GM23338 (cell line): ENCODE measurements around the gene HOTAIR. TPM values are rescaled to one million over a fixed set of nuclear protein-coding genes. Genes with fewer than 3 reads are reported as not detected.

Source experiments
- ATAC-seq: fragments of 200-7000 bp; cut with Tn5 transposase; 3 replicates; pipeline ENCODE4 v1.9.1; 2020
- DNase-seq: peaks from one replicate; pipeline ENCODE4 v3.0.0-alpha.2; 2015; ENCODE audit warnings: low spot score
- H2AFZ ChIP-seq: fragments of 200-600 bp; sonication (generic); 2 replicates; pipeline ENCODE4 v1.8.0; 2016; ENCODE audit warnings: antibody characterized with exemption, mild to moderate bottlenecking, moderate library complexity
- H3F3A ChIP-seq: fragments of 200-600 bp; sonication (generic); replicated peaks from 2 replicates; pipeline ENCODE4 v1.8.0; 2017; ENCODE audit warnings: antibody characterized with exemption, mixed run types, low read depth
- H3K27ac ChIP-seq: fragments of 200-600 bp; sonication (generic); 2 replicates; pipeline ENCODE4 v1.6.1; 2016; ENCODE audit warnings: low read depth
- H3K27me3 ChIP-seq: fragments of 200-600 bp; sonication (generic); 2 replicates; pipeline ENCODE4 v1.8.0; 2016; ENCODE audit warnings: mild to moderate bottlenecking, mixed run types, moderate library complexity; ENCODE audit not compliant: insufficient read depth
- H3K36me3 ChIP-seq: fragments of 200-600 bp; sonication (generic); 2 replicates; pipeline ENCODE4 v1.8.0; 2016; ENCODE audit warnings: mild to moderate bottlenecking; ENCODE audit not compliant: insufficient read depth
- H3K4me1 ChIP-seq: fragments of 200-600 bp; sonication (generic); 2 replicates; pipeline ENCODE4 v1.8.0; 2016; ENCODE audit warnings: mild to moderate bottlenecking, moderate library complexity; ENCODE audit not compliant: insufficient read depth
- H3K4me2 ChIP-seq: fragments of 200-600 bp; sonication (generic); 2 replicates; pipeline ENCODE4 v1.7.1; 2017; ENCODE audit warnings: mixed run types
- H3K4me3 ChIP-seq: fragments of 200-600 bp; sonication (generic); 2 replicates; pipeline ENCODE4 v1.6.1; 2016; ENCODE audit warnings: mixed run types
- H3K79me2 ChIP-seq: fragments of 200-600 bp; sonication (generic); replicated peaks from 2 replicates; pipeline ENCODE4 v1.8.0; 2017; ENCODE audit warnings: mild to moderate bottlenecking; ENCODE audit not compliant: insufficient read depth
- H3K9me2 ChIP-seq: fragments of 200-600 bp; sonication (generic); 2 replicates; pipeline ENCODE4 v1.8.0; 2017; ENCODE audit not compliant: insufficient read depth
- H4K20me1 ChIP-seq: fragments of 200-600 bp; sonication (generic); replicated peaks from 2 replicates; pipeline ENCODE4 v1.8.0; 2017; ENCODE audit warnings: mild to moderate bottlenecking; ENCODE audit not compliant: insufficient read depth
- H3K27ac Mint-ChIP-seq: 2 replicates; pipeline ENCODE4 v1.8.0; 2020; ENCODE audit warnings: inconsistent platforms, mild to moderate bottlenecking, moderate library complexity, mixed read lengths
- H3K27me3 Mint-ChIP-seq: 3 replicates; pipeline ENCODE4 v1.8.0; 2022; ENCODE audit warnings: low read depth, mild to moderate bottlenecking, moderate library complexity, mixed read lengths, inconsistent platforms; ENCODE audit not compliant: insufficient read depth, poor library complexity
- H3K36me3 Mint-ChIP-seq: 3 replicates; pipeline ENCODE4 v1.8.0; 2021; ENCODE audit warnings: low read depth, mild to moderate bottlenecking, inconsistent platforms, moderate library complexity, mixed read lengths
- H3K4me1 Mint-ChIP-seq: 3 replicates; pipeline ENCODE4 v1.8.0; 2020; ENCODE audit warnings: mild to moderate bottlenecking, inconsistent platforms, mixed read lengths
- H3K4me3 Mint-ChIP-seq: 3 replicates; pipeline ENCODE4 v1.8.0; 2021; ENCODE audit warnings: moderate library complexity, mild to moderate bottlenecking, inconsistent platforms, mixed read lengths
- H3K9me3 Mint-ChIP-seq: 3 replicates; pipeline ENCODE4 v1.8.0; 2020; ENCODE audit warnings: moderate library complexity, mild to moderate bottlenecking, inconsistent platforms, mixed read lengths
- CREB1 ChIP-seq: fragments of 250-450 bp; sonication (Bioruptor Pico); IDR thresholded peaks from 2 replicates; pipeline ENCODE4 v1.5.0; 2020; ENCODE audit warnings: low read depth, mild to moderate bottlenecking, moderate library complexity
- CTCF ChIP-seq, 2 experiments: fragments of 200-600 bp in 1 of 2; sonication (generic) in 1 of 2; conservative IDR thresholded peaks; 2 replicates each; pipeline versions ENCODE4 v1.5.1 to v1.6.1; 2016 to 2017; ENCODE audit warnings: antibody characterized with exemption in 2 of 2, low read depth in 2 of 2, mild to moderate bottlenecking in 2 of 2, moderate library complexity in 1 of 2
- ETS1 ChIP-seq: IDR thresholded peaks from 2 replicates; pipeline ENCODE4 v1.6.1; 2016; ENCODE audit warnings: antibody characterized with exemption
- EZH2 ChIP-seq: fragments of 200-600 bp; sonication (generic); IDR thresholded peaks from one replicate; pipeline ENCODE4 v1.8.0; 2017; ENCODE audit warnings: antibody characterized with exemption, mild to moderate bottlenecking, low read depth; ENCODE audit not compliant: unreplicated experiment
- EZH2phosphoT487 ChIP-seq: fragments of 200-600 bp; sonication (generic); IDR thresholded peaks from one replicate; pipeline ENCODE4 v1.8.1; 2018; ENCODE audit warnings: antibody characterized with exemption; ENCODE audit not compliant: unreplicated experiment
- JUNB ChIP-seq: IDR thresholded peaks from one replicate; pipeline ENCODE4 v1.6.1; 2016; ENCODE audit warnings: antibody characterized with exemption; ENCODE audit not compliant: unreplicated experiment
- NANOG ChIP-seq: IDR thresholded peaks from 2 replicates; pipeline ENCODE4 v1.6.1; 2016; ENCODE audit warnings: antibody characterized with exemption, borderline replicate concordance
- POLR2AphosphoS5 ChIP-seq: IDR thresholded peaks from 2 replicates; pipeline ENCODE4 v1.6.1; 2016; ENCODE audit warnings: antibody characterized with exemption, low read depth
- REST ChIP-seq: IDR thresholded peaks from one replicate; pipeline ENCODE4 v1.6.1; 2018; ENCODE audit warnings: antibody characterized with exemption; ENCODE audit not compliant: unreplicated experiment
- STAT1 ChIP-seq: IDR thresholded peaks from one replicate; pipeline ENCODE4 v1.6.1; 2016; ENCODE audit warnings: antibody characterized with exemption; ENCODE audit not compliant: unreplicated experiment
- ZNF114 ChIP-seq: fragments of 250-450 bp; sonication (Bioruptor Pico); IDR thresholded peaks from 2 replicates; pipeline ENCODE4 v1.5.0; 2020; ENCODE audit warnings: mild to moderate bottlenecking, moderate library complexity
- ZNF331 ChIP-seq: fragments of 250-450 bp; sonication (Bioruptor Pico); IDR thresholded peaks from 2 replicates; pipeline ENCODE4 v1.5.0; 2020; ENCODE audit warnings: low read depth, mild to moderate bottlenecking, moderate library complexity
- ZNF462 ChIP-seq: fragments of 250-450 bp; sonication (Bioruptor Pico); IDR thresholded peaks from 2 replicates; pipeline ENCODE4 v1.5.0; 2020; ENCODE audit warnings: mild to moderate bottlenecking, moderate library complexity
- polyA plus RNA-seq: library from polyadenylated mRNA; unstranded; fragments of >200 nt; fragmentation: Nextera tagmentation; extraction: Ambion mirVana; gene quantifications from 2 replicates; pipeline ENCODE4 v1.2.1, GENCODE V29; 2016
- total RNA-seq: library from RNA; depleted of rRNA; stranded (reverse); fragments of >200 nt; shearing (Covaris generic); gene quantifications from 2 replicates; pipeline ENCODE4 v1.2.3, GENCODE V29; 2014

Gene HOTAIR
- total and polyA plus RNA-seq, 2 experiments from 2014 or later: not detected

- H3K27ac Mint-ChIP-seq: no peak overlapping the region
- Histone ChIP-seq H3K36me3 (no peaks in the 10 kb centered on the region; the same call in 1 of the 2 replicates), H3F3A (peaks cover 44% of the 10 kb centered on the region), H3K79me2 (no peaks in the 10 kb centered on the region), H3K4me3 (peak overlapping the region; percentile 23; the same call in 1 of the 2 replicates), H3K4me1 (peaks cover 12% of the 10 kb centered on the region), H4K20me1 (peaks cover 48% of the 10 kb centered on the region), H3K4me2 (peak overlapping the region; percentile 67), H3K27me3 (peaks cover 100% of the 10 kb centered on the region), H3K9me2 (no peaks in the 10 kb centered on the region), H2AFZ (peak overlapping the region; percentile 69; the same call in 1 of the 2 replicates), H3K27ac (no peak overlapping the region)
- peaks cover 100% of the 10 kb centered on the region for H3K27me3 Mint-ChIP-seq
- H3K4me1 Mint-ChIP-seq: peaks cover 18% of the 10 kb centered on the region
- no peaks in the 10 kb centered on the region; the same call in 2 of the 3 replicates for H3K36me3 Mint-ChIP-seq
- peak; percentile 18 to 48; a peak in 3 of 4 replicates for TF ChIP-seq CTCF (conservative IDR thresholded peaks at IDR 0.05; ENCODE audit: low read depth in 2 of 2)
- TF ChIP-seq NANOG: no peak
- no peak for TF ChIP-seq REST
- TF ChIP-seq JUNB: no peak
- TF ChIP-seq ZNF114: no peak
- TF ChIP-seq CREB1 (CRISPR knock-in tag): no peak
- TF ChIP-seq EZH2: peak; percentile 94
- no peak for TF ChIP-seq POLR2AphosphoS5
- no peak for TF ChIP-seq STAT1
- peak; percentile 98 for TF ChIP-seq EZH2phosphoT487
- no peak for TF ChIP-seq ZNF331 (CRISPR knock-in tag)
- no peak for TF ChIP-seq ZNF462 (CRISPR knock-in tag)
- no peak for TF ChIP-seq ETS1
- ATAC-seq (peak; percentile 22), DNase-seq (no peak)
- no peak overlapping the region for H3K4me3 Mint-ChIP-seq
- no peaks in the 10 kb centered on the region; the same call in none of the 3 replicates for H3K9me3 Mint-ChIP-seq
Observed at GRCh38 chr12:53961025-53961761, 13.6 kb downstream of the HOTAIR start.
